A549 (cell line): ENCODE data around the gene RASA1. TPM values are rescaled to one million over a fixed set of nuclear protein-coding genes. Genes with fewer than 3 reads are reported as not detected.
"Not testable (repeated sequence)": the region's sequence is repeated elsewhere in the genome, so short reads cannot be mapped to it uniquely, and the experiment has no call there.

ENCODE experiments used
- ATAC-seq, 2 experiments: fragments of 200-7000 bp in 1 of 2; fragments of >200 bp in 1 of 2; cut with Nextera tagmentation in 1 of 2; cut with Tn5 transposase in 1 of 2; 3 replicates each; pipeline versions ENCODE4 v1.8.0 to v1.9.1; 2018 to 2020; ENCODE audit warnings: mild to moderate bottlenecking in 1 of 2, moderate library complexity in 1 of 2
- CTCF ChIA-PET: fragments of 300-600 bp; sonication (Branson Sonifier 250); formaldehyde crosslinking; extraction: SDS; loops from one replicate; lab custom pipeline; 2021; ENCODE audit warnings: antibody characterized with exemption, inconsistent platforms; lab: Yijun Ruan, JAX
- POLR2A ChIA-PET: fragments of 350-600 bp; formaldehyde crosslinking; extraction: SDS; loops from one replicate; lab custom pipeline; 2021; ENCODE audit warnings: antibody characterized with exemption, inconsistent platforms; lab: Yijun Ruan, JAX
- DNase-seq, 2 experiments: peaks; one replicate each; pipeline versions ENCODE4 v3.0.0 to v3.0.0-alpha.2; 2011 to 2016; ENCODE audit warnings: low read depth in 1 of 2, low spot score in 1 of 2
- FAIRE-seq: peaks from 2 replicates; lab custom pipeline; 2011; peaks lifted over from hg19 to GRCh38; lab: Jason Lieb, UNC
- H3K27ac ChIP-seq, 2 experiments: fragments of >200 bp; sonication (Bioruptor Twin); formaldehyde crosslinking; 3 replicates each; pipeline ENCODE4 v1.5.1; 2016 to 2017
- H3K4me1 ChIP-seq: fragments of >200 bp; sonication (Bioruptor Twin); formaldehyde crosslinking; 3 replicates; pipeline ENCODE4 v1.6.1; 2016
- H3K4me2 ChIP-seq: fragments of >200 bp; sonication (Bioruptor Twin); formaldehyde crosslinking; 3 replicates; pipeline ENCODE4 v1.6.1; 2016
- H3K4me3 ChIP-seq: fragments of >200 bp; sonication (Bioruptor Twin); formaldehyde crosslinking; 3 replicates; pipeline ENCODE4 v1.5.1; 2016
- H3K9me3 ChIP-seq: fragments of >200 bp; sonication (Bioruptor Twin); formaldehyde crosslinking; 3 replicates; pipeline ENCODE4 v1.6.1; 2016
- BCL3 ChIP-seq: fragments of >200 bp; sonication (Bioruptor Twin); formaldehyde crosslinking; IDR thresholded peaks from 3 replicates; pipeline ENCODE4 v1.6.1; 2016
- CBX8 ChIP-seq: fragments of 200-600 bp; sonication (generic); IDR thresholded peaks from 2 replicates; pipeline ENCODE4 v1.6.1; 2016
- CEBPB ChIP-seq, 2 experiments: fragments of >200 bp in 1 of 2; sonication (Bioruptor Twin) in 1 of 2; formaldehyde crosslinking in 1 of 2; IDR thresholded peaks; 2 replicates each; pipeline ENCODE4 v1.6.1; 2012 to 2016
- E2F6 ChIP-seq: IDR thresholded peaks from 2 replicates; pipeline ENCODE4 v1.6.1; 2012; ENCODE audit warnings: low read depth, borderline replicate concordance
- EHMT2 ChIP-seq: fragments of 200-600 bp; sonication (generic); IDR thresholded peaks from 2 replicates; pipeline ENCODE4 v1.6.1; 2016; ENCODE audit warnings: antibody characterized with exemption, low read depth, mild to moderate bottlenecking, moderate library complexity
- ESRRA ChIP-seq: fragments of 150-350 bp; IDR thresholded peaks from 2 replicates; pipeline ENCODE4 v1.6.1; 2014; ENCODE audit warnings: mild to moderate bottlenecking, low read length, borderline replicate concordance
- FOSB ChIP-seq: fragments of 250-450 bp; sonication (Bioruptor Pico); IDR thresholded peaks from 2 replicates; pipeline ENCODE4 v1.5.0; 2020; ENCODE audit warnings: mild to moderate bottlenecking, moderate library complexity
- FOSL2 ChIP-seq, 2 experiments: fragments of 450-650 bp in 1 of 2; fragments of >200 bp in 1 of 2; sonication (Bioruptor Twin) in 1 of 2; formaldehyde crosslinking; IDR thresholded peaks; 2 replicates each; pipeline versions ENCODE4 v1.5.0 to v1.6.1; 2016 to 2020; ENCODE audit warnings: mild to moderate bottlenecking in 1 of 2, moderate library complexity in 1 of 2
- FOXS1 ChIP-seq: fragments of 250-450 bp; sonication (Bioruptor Pico); IDR thresholded peaks from 2 replicates; pipeline ENCODE4 v1.5.0; 2020; ENCODE audit warnings: mild to moderate bottlenecking, moderate library complexity
- RAD21 ChIP-seq, 2 experiments: fragments of >200 bp in 1 of 2; sonication (Bioruptor Twin) in 1 of 2; formaldehyde crosslinking in 1 of 2; IDR thresholded peaks in 1 of 2; conservative IDR thresholded peaks in 1 of 2; 2 replicates in 1 of 2; 3 replicates in 1 of 2; pipeline ENCODE4 v1.6.1; 2012 to 2018; ENCODE audit warnings: inconsistent platforms in 1 of 2
- REST ChIP-seq: fragments of 200-600 bp; sonication (generic); IDR thresholded peaks from 2 replicates; pipeline ENCODE4 v1.6.1; 2016; ENCODE audit warnings: antibody characterized with exemption, mild to moderate bottlenecking, moderate library complexity
- RFX5 ChIP-seq: fragments of 450-650 bp; IDR thresholded peaks from 2 replicates; pipeline ENCODE4 v1.7.1; 2014; ENCODE audit warnings: antibody characterized with exemption, mild to moderate bottlenecking, moderate library complexity
- TP53 ChIP-seq: fragments of 250-450 bp; sonication (Bioruptor Pico); IDR thresholded peaks from 2 replicates; pipeline ENCODE4 v1.5.0; 2021; ENCODE audit warnings: mild to moderate bottlenecking, moderate library complexity
- ZFP36 ChIP-seq: fragments of 450-650 bp; IDR thresholded peaks from 2 replicates; pipeline ENCODE4 v1.6.1; 2014; ENCODE audit warnings: borderline replicate concordance; ENCODE audit not compliant: partially characterized antibody
- ZNF302 ChIP-seq: fragments of 250-450 bp; sonication (Bioruptor Pico); IDR thresholded peaks from 2 replicates; pipeline ENCODE4 v1.9.0; 2021; ENCODE audit warnings: inconsistent platforms, mild to moderate bottlenecking, moderate library complexity
- WGBS: methylation state at CpG from one replicate; pipeline ENCODE4 v1.1.6; 2017; ENCODE audit errors: missing lambda C conversion rate; 5-methylcytosine and 5-hydroxymethylcytosine counted together
- polyA plus RNA-seq, 4 experiments: library from polyadenylated mRNA; depleted of rRNA in 3 of 4; stranded (reverse); fragments of >200 nt; fragmentation: RNase III in 1 of 4; extraction: RNeasy Plus Mini Kit Qiagen cat#74134 plus additional on column Dnase treatment in 1 of 4; gene quantifications; 2 replicates in 3 of 4; 3 replicates in 1 of 4; pipeline ENCODE4 v1.2.3, GENCODE V29; 2011 to 2017
- TF ChIP-seq, protein P1 (sequence below): fragments of 250-450 bp; sonication (Bioruptor Pico); IDR thresholded peaks from 2 replicates; pipeline ENCODE4 v1.5.0; 2020; ENCODE audit warnings: low read depth, mild to moderate bottlenecking, moderate library complexity

Gene RASA1
- polyA plus RNA-seq, 2 of the 4 experiments (the other 2 are of a cell fraction), result 18.3 to 41.5 TPM

- DNase-seq (no peak), FAIRE-seq (no peak), ATAC-seq (no peak)
- Histone ChIP-seq H3K27ac (no peak overlapping the region), H3K9me3 (no peaks in the 10 kb centered on the region), H3K4me2 (peak overlapping the region; percentile 44; the same call in 2 of the 3 replicates), H3K4me3 (no peak overlapping the region), H3K4me1 (peaks cover 43% of the 10 kb centered on the region)
- no peak for TF ChIP-seq EHMT2
- no peak for TF ChIP-seq CEBPB (IDR thresholded peaks at IDR 0.05)
- no peak for TF ChIP-seq RAD21 (conservative IDR thresholded peaks at IDR 0.05 in 1 of 2, IDR thresholded peaks at IDR 0.05 in 1 of 2)
- no peak for TF ChIP-seq RFX5
- TF ChIP-seq ESRRA, result no peak
- TF ChIP-seq, protein P1, sequence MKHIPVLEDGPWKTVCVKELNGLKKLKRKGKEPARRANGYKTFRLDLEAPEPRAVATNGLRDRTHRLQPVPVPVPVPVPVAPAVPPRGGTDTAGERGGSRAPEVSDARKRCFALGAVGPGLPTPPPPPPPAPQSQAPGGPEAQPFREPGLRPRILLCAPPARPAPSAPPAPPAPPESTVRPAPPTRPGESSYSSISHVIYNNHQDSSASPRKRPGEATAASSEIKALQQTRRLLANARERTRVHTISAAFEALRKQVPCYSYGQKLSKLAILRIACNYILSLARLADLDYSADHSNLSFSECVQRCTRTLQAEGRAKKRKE (CRISPR knock-in tag), result no peak
- TF ChIP-seq FOXS1 (CRISPR knock-in tag), result no peak
- no peak for TF ChIP-seq ZNF302 (CRISPR knock-in tag)
- TF ChIP-seq TP53, result no peak
- no peak for TF ChIP-seq REST
- TF ChIP-seq ZFP36, result no peak
- TF ChIP-seq E2F6, result no peak
- no peak for TF ChIP-seq FOSL2 (IDR thresholded peaks at IDR 0.05)
- TF ChIP-seq FOSL2 (CRISPR knock-in tag; IDR thresholded peaks at IDR 0.05), result no peak
- TF ChIP-seq BCL3, result no peak
- ChIA-PET CTCF (no interaction called here), POLR2A (no interaction called here)
Observed at GRCh38 chr5:87302061-87302460, 34.4 kb downstream of the RASA1 start.

DNA sequence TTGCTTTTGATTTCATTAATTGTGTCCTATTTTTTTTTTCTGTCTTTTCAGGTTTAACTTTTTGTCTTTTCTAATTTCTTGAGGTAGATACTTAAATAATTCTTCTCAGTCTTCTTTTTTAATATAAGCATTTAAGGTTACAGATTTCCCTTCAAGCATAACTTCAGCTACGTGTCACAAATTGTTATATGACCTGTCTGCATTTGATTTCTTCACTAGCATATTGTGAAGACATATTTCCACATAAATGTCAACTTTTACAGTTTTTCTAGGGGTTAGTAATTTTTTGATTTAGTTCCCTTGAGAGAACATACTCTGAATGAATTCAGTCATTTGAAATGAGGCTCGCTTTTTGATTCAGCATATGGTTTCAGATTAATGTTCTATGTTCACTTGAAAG is 35.6 kb downstream of the RASA1 start:
- 99% methylated on average over 2 of the region's 2 CpGs for WGBS
- FAIRE-seq, result peak; percentile 77
- DNase-seq, result no peak
- ChIA-PET CTCF (no interaction called here), POLR2A (no interaction called here)
- H3K4me2 ChIP-seq, result no peak overlapping the region
- H3K4me3 ChIP-seq, result no peak overlapping the region
- H3K27ac ChIP-seq, result no peak overlapping the region
- TF ChIP-seq ESRRA (no peak), CBX8 (no peak), FOSB (CRISPR knock-in tag) (no peak)
- ATAC-seq, result no peak
- no peaks in the 10 kb centered on the region for H3K9me3 ChIP-seq
- H3K4me1 ChIP-seq, result peaks cover 42% of the 10 kb centered on the region

GRCh38 chr5:87306090-87306489 is 38.4 kb downstream of the RASA1 start:
- ATAC-seq, H3K4me3 ChIP-seq, DNase-seq, FAIRE-seq, POLR2A ChIA-PET, H3K9me3 ChIP-seq, CTCF ChIA-PET, H3K27ac ChIP-seq, H3K4me2 ChIP-seq: not testable (repeated sequence)
- 92% methylated on average over 2 of the region's 2 CpGs for WGBS
- peaks cover 15% of the 10 kb centered on the region for H3K4me1 ChIP-seq
